ENCODE results near the gene TUT7. TPM values are rescaled to one million over a fixed set of nuclear protein-coding genes. Genes with fewer than 3 reads are reported as not detected.
A peak's percentile ranks its signal among the peaks of the same experiment; 100 is the strongest.

The TUT7 gene
- total RNA-seq, 2 experiments from 2014 or later = 29.2 to 43.4 TPM

DNA sequence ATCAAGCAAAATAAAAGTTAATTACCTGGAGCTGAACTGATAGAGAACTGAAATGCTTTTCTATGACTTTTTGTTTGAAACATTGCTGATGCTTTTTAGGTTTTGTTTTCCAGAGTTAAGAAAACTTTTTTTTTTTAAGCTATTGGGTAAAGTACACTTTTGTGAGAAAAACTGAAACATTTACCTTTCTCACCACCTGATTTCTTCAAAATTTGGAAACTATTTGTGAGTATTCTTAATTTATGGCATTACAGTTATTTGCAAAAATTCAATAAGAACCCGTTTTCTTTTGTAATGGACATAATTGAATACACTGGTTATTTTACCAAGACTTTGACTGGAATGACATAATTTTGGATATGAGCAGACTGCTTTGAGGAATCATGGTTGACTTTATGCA is 101.3 kb downstream of the TUT7 start:
- H4K20me1 ChIP-seq (ENCODE audit: insufficient read depth, low read length) = no peaks in the 10 kb centered on the region
- BruUV-seq (replicated peaks) = no TSS peak

DNA sequence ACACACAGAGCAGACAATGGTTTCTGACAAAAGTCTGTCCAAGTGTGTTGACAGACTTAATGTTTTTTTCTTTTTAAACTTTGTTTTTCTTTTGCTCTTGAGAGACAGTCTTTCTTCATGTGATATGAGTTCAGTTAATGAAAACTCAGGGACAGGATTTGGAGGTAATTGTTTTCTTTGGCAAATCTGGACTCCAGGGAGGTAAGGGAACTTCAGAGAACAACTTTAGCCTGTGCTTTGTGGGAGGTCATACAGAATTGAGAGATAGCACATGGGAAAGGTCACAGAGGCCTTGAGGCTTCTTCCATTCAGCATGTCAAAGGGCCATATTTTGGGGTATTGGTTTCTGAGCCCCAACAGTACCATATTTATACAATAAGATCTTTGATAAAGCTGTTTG is 104.1 kb downstream of the TUT7 start:
- intact Hi-C loops (cut with micrococcal nuclease; ENCODE audit: unreplicated experiment) = no loop called here
- no peak for DNase-seq (ENCODE audit: low spot score)
- Histone ChIP-seq H3K9me3 (ENCODE audit: low read length) (peaks cover 17% of the 10 kb centered on the region), H3K4me2 (ENCODE audit: low read length) (no peak overlapping the region), H3K27ac (ENCODE audit: low read depth, low read length, poor library complexity, severe bottlenecking) (no peak overlapping the region), H3K4me3 (ENCODE audit: low read depth, low read length, poor library complexity, severe bottlenecking) (no peak overlapping the region), H2AFZ (ENCODE audit: low read length) (no peak overlapping the region), H3K79me2 (ENCODE audit: insufficient read depth, low read depth, low read length) (no peaks in the 10 kb centered on the region), H3K9me2 (ENCODE audit: insufficient read depth, low read length) (peaks cover 4% of the 10 kb centered on the region; the same call in 1 of the 2 replicates), H4K20me1 (ENCODE audit: insufficient read depth, low read length) (no peaks in the 10 kb centered on the region), H3K4me1 (ENCODE audit: insufficient read depth, low read length, poor library complexity, severe bottlenecking) (no peaks in the 10 kb centered on the region), H3K36me3 (ENCODE audit: insufficient read depth, low read length) (no peaks in the 10 kb centered on the region)
- no TSS peak for BruUV-seq (replicated peaks)
- TF ChIP-seq EZH2phosphoT487 (IDR thresholded peaks at IDR 0.05; ENCODE audit: borderline replicate concordance, low read depth, low read length) = no peak
- TF ChIP-seq, protein P1, sequence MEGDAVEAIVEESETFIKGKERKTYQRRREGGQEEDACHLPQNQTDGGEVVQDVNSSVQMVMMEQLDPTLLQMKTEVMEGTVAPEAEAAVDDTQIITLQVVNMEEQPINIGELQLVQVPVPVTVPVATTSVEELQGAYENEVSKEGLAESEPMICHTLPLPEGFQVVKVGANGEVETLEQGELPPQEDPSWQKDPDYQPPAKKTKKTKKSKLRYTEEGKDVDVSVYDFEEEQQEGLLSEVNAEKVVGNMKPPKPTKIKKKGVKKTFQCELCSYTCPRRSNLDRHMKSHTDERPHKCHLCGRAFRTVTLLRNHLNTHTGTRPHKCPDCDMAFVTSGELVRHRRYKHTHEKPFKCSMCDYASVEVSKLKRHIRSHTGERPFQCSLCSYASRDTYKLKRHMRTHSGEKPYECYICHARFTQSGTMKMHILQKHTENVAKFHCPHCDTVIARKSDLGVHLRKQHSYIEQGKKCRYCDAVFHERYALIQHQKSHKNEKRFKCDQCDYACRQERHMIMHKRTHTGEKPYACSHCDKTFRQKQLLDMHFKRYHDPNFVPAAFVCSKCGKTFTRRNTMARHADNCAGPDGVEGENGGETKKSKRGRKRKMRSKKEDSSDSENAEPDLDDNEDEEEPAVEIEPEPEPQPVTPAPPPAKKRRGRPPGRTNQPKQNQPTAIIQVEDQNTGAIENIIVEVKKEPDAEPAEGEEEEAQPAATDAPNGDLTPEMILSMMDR (conservative IDR thresholded peaks at IDR 0.05; ENCODE audit: low read length) = no peak
- ChIA-PET CTCF (ENCODE audit: unreplicated experiment) (no interaction called here), POLR2A (no interaction called here)

More for the DNA sequence above, 101.3 kb downstream of the TUT7 start:
- no peaks in the 10 kb centered on the region for H3K4me1 ChIP-seq (ENCODE audit: insufficient read depth, low read length, poor library complexity, severe bottlenecking)
- H2AFZ ChIP-seq (ENCODE audit: low read length) = no peak overlapping the region
- H3K4me3 ChIP-seq (ENCODE audit: low read depth, low read length, poor library complexity, severe bottlenecking) = no peak overlapping the region
- peaks cover 17% of the 10 kb centered on the region for H3K9me3 ChIP-seq (ENCODE audit: low read length)
- ChIA-PET POLR2A (no interaction called here), CTCF (ENCODE audit: unreplicated experiment) (no interaction called here)
- H3K9me2 ChIP-seq (ENCODE audit: insufficient read depth, low read length) = peaks cover 4% of the 10 kb centered on the region; the same call in 1 of the 2 replicates
- H3K79me2 ChIP-seq (ENCODE audit: insufficient read depth, low read depth, low read length) = no peaks in the 10 kb centered on the region
- intact Hi-C loops (cut with micrococcal nuclease; ENCODE audit: unreplicated experiment) = no loop called here
- H3K4me2 ChIP-seq (ENCODE audit: low read length) = no peak overlapping the region
- no peaks in the 10 kb centered on the region for H3K36me3 ChIP-seq (ENCODE audit: insufficient read depth, low read length)
- H3K27ac ChIP-seq (ENCODE audit: low read depth, low read length, poor library complexity, severe bottlenecking) = no peak overlapping the region
- peak; percentile 30 for DNase-seq (ENCODE audit: low spot score)
- TF ChIP-seq, protein P1 (conservative IDR thresholded peaks at IDR 0.05; ENCODE audit: low read length) = no peak
- TF ChIP-seq EZH2phosphoT487 (IDR thresholded peaks at IDR 0.05; ENCODE audit: borderline replicate concordance, low read depth, low read length) = no peak

DNA sequence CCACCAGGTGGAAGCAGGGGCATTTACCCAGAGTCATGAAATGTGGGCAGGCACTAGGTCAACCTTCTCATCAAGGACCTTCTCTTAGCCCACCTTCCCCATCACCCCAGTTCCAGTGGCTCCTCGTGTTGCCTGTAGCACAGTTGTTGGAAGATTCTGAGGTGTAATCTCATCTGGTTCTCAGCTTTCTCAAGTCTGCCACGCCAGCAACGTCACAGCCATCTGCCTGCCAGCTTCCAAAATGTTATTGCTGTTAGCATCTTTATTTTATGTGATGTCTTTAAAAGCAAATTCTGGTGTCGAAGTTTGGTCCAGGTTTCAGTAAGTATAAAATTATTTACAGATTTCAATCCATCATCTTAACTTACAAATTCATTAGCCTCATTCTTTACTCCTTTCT is 105.5 kb downstream of the TUT7 start:
- intact Hi-C loops (cut with micrococcal nuclease; ENCODE audit: unreplicated experiment) = no loop called here
- H4K20me1 ChIP-seq (ENCODE audit: insufficient read depth, low read length) = no peaks in the 10 kb centered on the region
- TF ChIP-seq, protein P1 (conservative IDR thresholded peaks at IDR 0.05; ENCODE audit: low read length) = no peak
- no peak for TF ChIP-seq EZH2phosphoT487 (IDR thresholded peaks at IDR 0.05; ENCODE audit: borderline replicate concordance, low read depth, low read length)
- peaks cover 4% of the 10 kb centered on the region; the same call in 1 of the 2 replicates for H3K9me2 ChIP-seq (ENCODE audit: insufficient read depth, low read length)
- POLR2A ChIA-PET = no interaction called here
- H2AFZ ChIP-seq (ENCODE audit: low read length) = no peak overlapping the region
- DNase-seq (ENCODE audit: low spot score) = no peak
- H3K4me2 ChIP-seq (ENCODE audit: low read length) = no peak overlapping the region
- H3K79me2 ChIP-seq (ENCODE audit: insufficient read depth, low read depth, low read length) = no peaks in the 10 kb centered on the region
- H3K36me3 ChIP-seq (ENCODE audit: insufficient read depth, low read length) = no peaks in the 10 kb centered on the region
- no TSS peak for BruUV-seq (replicated peaks)
- no peaks in the 10 kb centered on the region for H3K4me1 ChIP-seq (ENCODE audit: insufficient read depth, low read length, poor library complexity, severe bottlenecking)
- no peak overlapping the region for H3K27ac ChIP-seq (ENCODE audit: low read depth, low read length, poor library complexity, severe bottlenecking)
- H3K9me3 ChIP-seq (ENCODE audit: low read length) = peaks cover 17% of the 10 kb centered on the region
- no peak overlapping the region for H3K4me3 ChIP-seq (ENCODE audit: low read depth, low read length, poor library complexity, severe bottlenecking)
- CTCF ChIA-PET (ENCODE audit: unreplicated experiment) = no interaction called here
